Chondrocyte (in vitro differentiated cells): Measurements from ENCODE around the gene UNC119B. TPM values are rescaled to one million over a fixed set of nuclear protein-coding genes. Genes with fewer than 3 reads are reported as not detected.

Source experiments
- DNase-seq: peaks from one replicate; pipeline ENCODE4 v3.0.0; 2021; ENCODE audit warnings: mixed read lengths, low spot score
- H3K27ac Mint-ChIP-seq: one replicate; pipeline ENCODE4 v1.8.0; 2021; ENCODE audit warnings: mild to moderate bottlenecking, moderate library complexity, mixed read lengths; ENCODE audit not compliant: unreplicated experiment
- H3K27me3 Mint-ChIP-seq: 2 replicates; pipeline ENCODE4 v1.8.0; 2021; ENCODE audit warnings: low read depth, mixed read lengths
- H3K36me3 Mint-ChIP-seq: 2 replicates; pipeline ENCODE4 v1.8.0; 2021; ENCODE audit warnings: low read depth, mixed read lengths
- H3K4me1 Mint-ChIP-seq: 2 replicates; pipeline ENCODE4 v1.8.0; 2021; ENCODE audit warnings: low read depth, mild to moderate bottlenecking, mixed read lengths
- H3K4me3 Mint-ChIP-seq: one replicate; pipeline ENCODE4 v1.8.0; 2021; ENCODE audit warnings: mild to moderate bottlenecking, moderate library complexity, mixed read lengths; ENCODE audit not compliant: unreplicated experiment
- H3K9me3 Mint-ChIP-seq: 2 replicates; pipeline ENCODE4 v1.8.0; 2021; ENCODE audit warnings: low read depth, mixed read lengths
- total RNA-seq: library from RNA; stranded (reverse); gene quantifications from 3 replicates; pipeline ENCODE4 v1.2.1, GENCODE V29; 2021
- TF ChIP-seq, protein P1 (sequence below): fragments of 200-600 bp; sonication (generic); IDR thresholded peaks from 2 replicates; pipeline ENCODE4 v1.5.0; 2021; ENCODE audit warnings: antibody characterized with exemption, mild to moderate bottlenecking, moderate library complexity

UNC119B gene
- total RNA-seq, 1 donor from 2014 or later, result 22.3 TPM

DNA sequence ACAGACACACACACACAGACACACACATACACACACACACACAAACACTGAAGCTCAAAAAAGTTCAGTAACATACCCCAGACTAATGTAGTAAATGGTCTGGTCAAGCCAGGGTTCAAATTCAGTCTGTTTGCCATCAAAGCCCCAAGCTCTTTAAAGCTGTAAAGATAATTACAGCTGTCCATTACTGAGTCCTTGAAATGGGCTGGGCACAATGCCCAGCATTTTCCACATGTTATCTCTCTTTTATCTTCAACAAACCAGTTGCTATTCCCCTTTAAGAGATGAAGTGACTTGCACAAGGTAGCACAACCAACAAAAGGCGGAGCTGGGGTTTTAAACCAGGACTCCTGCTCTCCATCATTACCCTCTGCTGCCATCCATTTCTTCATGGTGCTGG is 7.6 kb upstream of the UNC119B start:
- peaks cover 21% of the 10 kb centered on the region for H3K36me3 Mint-ChIP-seq
- H3K4me3 Mint-ChIP-seq, result no peak overlapping the region

DNA sequence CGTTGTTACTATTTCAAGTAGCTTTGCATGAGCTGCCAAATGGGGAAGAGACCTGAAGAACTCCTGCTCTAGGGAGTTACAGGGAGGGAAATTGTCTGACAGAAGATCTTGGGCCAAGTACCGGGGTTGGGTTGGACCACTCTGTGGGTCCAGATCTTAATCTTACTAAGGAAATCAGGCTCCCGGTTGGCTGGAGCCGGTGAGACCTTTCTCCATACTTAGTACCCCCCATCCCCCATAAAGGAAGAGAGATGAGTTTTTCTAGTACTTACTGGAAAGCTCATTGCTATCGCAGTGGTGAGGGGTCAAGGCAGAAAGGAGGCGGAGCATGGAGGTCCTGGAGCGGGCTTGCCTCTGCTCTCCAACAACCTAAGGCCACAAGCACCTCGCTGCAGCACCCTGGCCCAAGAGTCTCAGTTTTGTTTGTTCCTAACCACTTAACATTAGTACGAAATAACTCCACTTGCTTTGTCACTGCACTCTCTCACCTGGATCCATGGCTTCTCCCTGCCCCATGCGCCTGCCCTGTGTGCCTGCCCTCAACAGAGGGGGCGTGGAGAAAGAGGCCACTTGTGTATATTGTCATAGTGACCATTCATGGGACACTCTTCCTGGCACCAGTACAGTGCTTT is 6.8 kb upstream of the UNC119B start:
- no peaks in the 10 kb centered on the region for H3K27me3 Mint-ChIP-seq
- H3K27ac Mint-ChIP-seq, result no peak overlapping the region
- no peaks in the 10 kb centered on the region for H3K9me3 Mint-ChIP-seq
- H3K36me3 Mint-ChIP-seq, result peaks cover 21% of the 10 kb centered on the region
- DNase-seq, result no peak
- H3K4me1 Mint-ChIP-seq, result no peaks in the 10 kb centered on the region
- no peak overlapping the region for H3K4me3 Mint-ChIP-seq
- TF ChIP-seq, protein P1, sequence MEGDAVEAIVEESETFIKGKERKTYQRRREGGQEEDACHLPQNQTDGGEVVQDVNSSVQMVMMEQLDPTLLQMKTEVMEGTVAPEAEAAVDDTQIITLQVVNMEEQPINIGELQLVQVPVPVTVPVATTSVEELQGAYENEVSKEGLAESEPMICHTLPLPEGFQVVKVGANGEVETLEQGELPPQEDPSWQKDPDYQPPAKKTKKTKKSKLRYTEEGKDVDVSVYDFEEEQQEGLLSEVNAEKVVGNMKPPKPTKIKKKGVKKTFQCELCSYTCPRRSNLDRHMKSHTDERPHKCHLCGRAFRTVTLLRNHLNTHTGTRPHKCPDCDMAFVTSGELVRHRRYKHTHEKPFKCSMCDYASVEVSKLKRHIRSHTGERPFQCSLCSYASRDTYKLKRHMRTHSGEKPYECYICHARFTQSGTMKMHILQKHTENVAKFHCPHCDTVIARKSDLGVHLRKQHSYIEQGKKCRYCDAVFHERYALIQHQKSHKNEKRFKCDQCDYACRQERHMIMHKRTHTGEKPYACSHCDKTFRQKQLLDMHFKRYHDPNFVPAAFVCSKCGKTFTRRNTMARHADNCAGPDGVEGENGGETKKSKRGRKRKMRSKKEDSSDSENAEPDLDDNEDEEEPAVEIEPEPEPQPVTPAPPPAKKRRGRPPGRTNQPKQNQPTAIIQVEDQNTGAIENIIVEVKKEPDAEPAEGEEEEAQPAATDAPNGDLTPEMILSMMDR, result no peak

More for the DNA sequence above, 7.6 kb upstream of the UNC119B start:
- H3K9me3 Mint-ChIP-seq, result no peaks in the 10 kb centered on the region
- H3K4me1 Mint-ChIP-seq, result no peaks in the 10 kb centered on the region
- TF ChIP-seq, protein P1, result no peak
- DNase-seq, result no peak
- no peaks in the 10 kb centered on the region for H3K27me3 Mint-ChIP-seq
- H3K27ac Mint-ChIP-seq, result no peak overlapping the region

DNA sequence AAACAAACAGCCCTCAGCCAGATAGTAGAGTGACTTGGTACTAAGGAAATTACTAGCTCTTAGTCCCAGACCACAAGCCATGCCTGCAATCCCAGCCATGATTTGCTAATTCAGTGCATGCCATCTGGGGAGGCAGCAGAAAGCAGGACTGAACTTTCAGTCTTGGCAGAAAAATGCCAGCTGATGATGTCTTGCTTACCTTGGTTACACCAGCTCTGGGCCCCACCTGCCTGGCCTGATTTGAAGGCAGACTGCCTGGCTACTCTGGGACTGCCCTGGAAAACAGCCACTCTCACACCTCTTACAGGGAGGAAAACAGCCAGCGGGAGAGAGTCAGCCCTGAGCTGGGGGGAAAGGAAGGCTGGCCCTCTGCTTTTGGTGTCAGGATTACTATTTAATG is 4.6 kb upstream of the UNC119B start:
- H3K36me3 Mint-ChIP-seq, result peaks cover 9% of the 10 kb centered on the region

DNA sequence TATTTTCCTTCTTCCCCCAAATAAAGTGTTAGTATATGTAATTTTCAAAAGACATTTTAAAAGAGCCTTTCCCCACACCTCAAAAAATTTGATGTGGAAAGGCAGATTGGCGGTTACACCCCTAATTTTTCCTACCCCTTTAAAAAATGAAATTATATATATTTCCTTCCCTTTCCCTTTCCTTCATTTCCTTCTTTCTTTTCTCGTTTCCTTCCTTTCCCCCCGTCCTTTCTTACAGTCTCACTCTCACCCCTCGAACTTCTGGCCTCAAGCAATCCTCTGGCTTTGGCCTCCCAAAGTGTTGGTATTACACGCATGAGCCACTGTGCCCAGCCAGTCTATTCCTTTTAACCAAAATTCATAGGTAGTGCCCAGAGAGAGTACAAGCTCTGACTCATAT is 4.2 kb upstream of the UNC119B start:
- Mint-ChIP-seq H3K4me3 (no peak overlapping the region), H3K27me3 (no peaks in the 10 kb centered on the region), H3K36me3 (peaks cover 5% of the 10 kb centered on the region), H3K9me3 (no peaks in the 10 kb centered on the region), H3K27ac (no peak overlapping the region), H3K4me1 (peaks cover 7% of the 10 kb centered on the region)
- TF ChIP-seq, protein P1, result no peak
- no peak for DNase-seq

More for the DNA sequence above, 4.6 kb upstream of the UNC119B start:
- no peak for DNase-seq
- Mint-ChIP-seq H3K27ac (peak overlapping the region; percentile 49), H3K27me3 (no peaks in the 10 kb centered on the region), H3K9me3 (no peaks in the 10 kb centered on the region), H3K4me3 (no peak overlapping the region), H3K4me1 (peaks cover 6% of the 10 kb centered on the region)
- TF ChIP-seq, protein P1, result no peak

DNA sequence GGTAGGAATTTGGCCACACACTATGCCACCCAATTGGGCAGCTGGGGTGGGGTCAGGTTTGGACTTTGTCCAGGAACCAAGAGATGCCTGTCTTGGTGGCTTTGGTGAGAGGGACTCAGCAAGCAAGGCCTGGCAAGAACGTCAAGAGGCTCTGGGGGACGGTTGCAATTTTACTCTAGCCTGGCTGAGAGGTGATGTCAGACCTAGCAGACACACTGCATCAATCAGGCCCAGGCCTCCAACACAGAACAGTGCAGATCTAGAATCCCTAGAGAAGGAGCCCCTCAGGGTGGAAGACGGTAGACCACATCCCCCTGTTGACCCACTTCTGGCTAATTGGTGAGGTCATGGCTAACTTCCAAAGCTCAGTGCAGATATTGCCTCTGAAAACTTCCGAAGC is 1.6 kb upstream of the UNC119B start:
- no peak for DNase-seq
- Mint-ChIP-seq H3K9me3 (no peaks in the 10 kb centered on the region), H3K27ac (no peak overlapping the region), H3K4me1 (peaks cover 21% of the 10 kb centered on the region), H3K27me3 (no peaks in the 10 kb centered on the region), H3K4me3 (no peak overlapping the region), H3K36me3 (peaks cover under 1% of the 10 kb centered on the region)
- TF ChIP-seq, protein P1, result no peak
